Smooth muscle cell of the brain vasculature (primary cell): Measurements from ENCODE around the gene CNTROB.

Source experiments
- DNase-seq: peaks from one replicate; pipeline ENCODE4 v3.0.0-alpha.2; 2012; ENCODE audit warnings: low read depth, low spot score

Gene CNTROB

GRCh38 chr17:7931709-7932482 is at the start of gene CNTROB, which contains the start of gene TRAPPC1:
TSS of gene CNTROB (plus strand) at chr17:7932206. CDS start at chr17:7933080, 874 bp downstream.
TSS of gene TRAPPC1 (minus strand) at chr17:7931946. CDS start at chr17:7931829, 117 bp downstream.
- DNase-seq, result peak; percentile 98

- no peak for DNase-seq
These were observed 49.4 kb upstream of the CNTROB start for GRCh38 chr17:7882629-7883028.

GRCh38 chr17:7883781-7884386 is 48.1 kb upstream of the CNTROB start:
- no peak for DNase-seq

- no peak for DNase-seq
These were observed 47.2 kb upstream of the CNTROB start for GRCh38 chr17:7884581-7885366.

- no peak for DNase-seq
These were observed 46.4 kb upstream of the CNTROB start for GRCh38 chr17:7885367-7886226.

- DNase-seq, result no peak
These were observed 45.6 kb upstream of the CNTROB start for GRCh38 chr17:7886227-7887037.

- no peak for DNase-seq
These were observed 44.9 kb upstream of the CNTROB start for GRCh38 chr17:7887038-7887481.

- DNase-seq, result peak; percentile 94
These were observed 44.4 kb upstream of the CNTROB start for GRCh38 chr17:7887482-7888183.

- no peak for DNase-seq
These were observed 43.7 kb upstream of the CNTROB start, which contains the start of gene CHD3 for GRCh38 chr17:7888184-7888920. TSS of gene CHD3 (plus strand) at chr17:7888789. CDS start at chr17:7889001, 212 bp downstream.

- peak; percentile 82 for DNase-seq
These were observed 42.6 kb upstream of the CNTROB start for GRCh38 chr17:7889166-7889955.

GRCh38 chr17:7893187-7893880 is 38.7 kb upstream of the CNTROB start:
- DNase-seq, result no peak

GRCh38 chr17:7894226-7894625 is 37.8 kb upstream of the CNTROB start:
- no peak for DNase-seq

GRCh38 chr17:7894866-7895265 is 37.1 kb upstream of the CNTROB start:
- no peak for DNase-seq

- no peak for DNase-seq
These were observed 34.9 kb upstream of the CNTROB start for GRCh38 chr17:7897090-7897489.

GRCh38 chr17:7897773-7898172 is 34.2 kb upstream of the CNTROB start:
- no peak for DNase-seq

GRCh38 chr17:7903154-7904103 is 28.6 kb upstream of the CNTROB start:
- no peak for DNase-seq
